HepG2 (cell line): Measurements from ENCODE around the gene ECT2. TPM values are rescaled to one million over a fixed set of nuclear protein-coding genes. Genes with fewer than 3 reads are reported as not detected.
A peak's percentile ranks its signal among the peaks of the same experiment; 100 is the strongest.

ENCODE experiments used
- ARHGAP35 ChIP-seq: sonication (generic); formaldehyde crosslinking; IDR thresholded peaks from 2 replicates; pipeline ENCODE4 v1.9.0; 2022; ENCODE audit warnings: mild to moderate bottlenecking, inconsistent platforms, moderate library complexity, missing genetic modification reagents, borderline replicate concordance
- ARID2 ChIP-seq: sonication (generic); formaldehyde crosslinking; IDR thresholded peaks from 2 replicates; pipeline ENCODE4 v1.8.1; 2022; ENCODE audit warnings: mild to moderate bottlenecking, missing genetic modification reagents, borderline replicate concordance
- DMTF1 ChIP-seq: sonication (generic); formaldehyde crosslinking; IDR thresholded peaks from 2 replicates; pipeline ENCODE4 v1.4.0; 2020; ENCODE audit warnings: mild to moderate bottlenecking, missing genetic modification reagents
- E2F5 ChIP-seq: sonication (generic); formaldehyde crosslinking; conservative IDR thresholded peaks from 2 replicates; pipeline ENCODE4 v1.4.0; 2020; ENCODE audit warnings: missing genetic modification reagents
- ELF4 ChIP-seq: sonication (generic); formaldehyde crosslinking; IDR thresholded peaks from 2 replicates; pipeline ENCODE4 v1.5.0; 2020; ENCODE audit warnings: missing genetic modification reagents, mild to moderate bottlenecking, moderate library complexity, borderline replicate concordance
- GABPB1 ChIP-seq: IDR thresholded peaks from 2 replicates; pipeline ENCODE4 v1.6.1; 2016; ENCODE audit warnings: mild to moderate bottlenecking, missing genetic modification reagents, moderate library complexity, missing compliant biosample characterization
- HNRNPLL ChIP-seq: fragments of 200-400 bp; formaldehyde crosslinking; IDR thresholded peaks from 2 replicates; pipeline ENCODE4 v1.6.1; 2017; ENCODE audit warnings: mild to moderate bottlenecking, low read depth, low read length; ENCODE audit not compliant: poor library complexity, severe bottlenecking
- KLF12 ChIP-seq: sonication (generic); formaldehyde crosslinking; IDR thresholded peaks from 2 replicates; pipeline ENCODE4 v1.4.0; 2020; ENCODE audit warnings: missing genetic modification reagents, borderline replicate concordance
- NFIB ChIP-seq: sonication (generic); formaldehyde crosslinking; IDR thresholded peaks from 2 replicates; pipeline ENCODE4 v1.9.0; 2021; ENCODE audit warnings: missing genetic modification reagents, mild to moderate bottlenecking, borderline replicate concordance
- NFKB2 ChIP-seq: sonication (generic); formaldehyde crosslinking; IDR thresholded peaks from 2 replicates; pipeline ENCODE4 v1.4.0; 2020; ENCODE audit warnings: missing genetic modification reagents, borderline replicate concordance
- PBX2 ChIP-seq: IDR thresholded peaks from 2 replicates; pipeline ENCODE4 v1.6.1; 2016; ENCODE audit warnings: control low read depth
- PCBP2 ChIP-seq: fragments of 200-400 bp; formaldehyde crosslinking; optimal IDR thresholded peaks from 2 replicates; pipeline ENCODE3; 2018; ENCODE audit warnings: low read length, low read depth; ENCODE audit not compliant: poor library complexity, severe bottlenecking
- SP140L ChIP-seq: sonication (generic); formaldehyde crosslinking; IDR thresholded peaks from 2 replicates; pipeline ENCODE4 v1.4.0; 2020; ENCODE audit warnings: missing genetic modification reagents, borderline replicate concordance
- SRF ChIP-seq: IDR thresholded peaks from 2 replicates; pipeline ENCODE4 v1.6.1; 2011; ENCODE audit warnings: mild to moderate bottlenecking, low read depth, low read length, moderate library complexity
- SRY ChIP-seq: sonication (generic); formaldehyde crosslinking; IDR thresholded peaks from 2 replicates; pipeline ENCODE4 v1.8.0; 2022; ENCODE audit warnings: mild to moderate bottlenecking, missing genetic modification reagents
- THAP11 ChIP-seq: IDR thresholded peaks from 2 replicates; pipeline ENCODE4 v1.6.1; 2016; ENCODE audit warnings: missing biosample characterization, missing genetic modification reagents
- ZNF10 ChIP-seq: sonication (generic); formaldehyde crosslinking; IDR thresholded peaks from 2 replicates; pipeline ENCODE4 v1.4.0; 2020; ENCODE audit warnings: mild to moderate bottlenecking, low read depth, missing genetic modification reagents, borderline replicate concordance
- ZNF17 ChIP-seq: sonication (generic); formaldehyde crosslinking; IDR thresholded peaks from 2 replicates; pipeline ENCODE4 v1.5.0; 2020; ENCODE audit warnings: mild to moderate bottlenecking, missing genetic modification reagents
- ZNF350 ChIP-seq: sonication (generic); formaldehyde crosslinking; IDR thresholded peaks from 2 replicates; pipeline ENCODE4 v1.4.0; 2020; ENCODE audit warnings: mild to moderate bottlenecking, low read depth, missing genetic modification reagents, borderline replicate concordance
- ZNF589 ChIP-seq: sonication (generic); formaldehyde crosslinking; conservative IDR thresholded peaks from 2 replicates; pipeline ENCODE4 v1.8.0; 2022; ENCODE audit warnings: mild to moderate bottlenecking, moderate library complexity, missing genetic modification reagents
- ZNF629 ChIP-seq: sonication (generic); formaldehyde crosslinking; conservative IDR thresholded peaks from 2 replicates; pipeline ENCODE4 v1.5.0; 2020; ENCODE audit warnings: missing genetic modification reagents
- ZSCAN22 ChIP-seq: sonication (generic); formaldehyde crosslinking; IDR thresholded peaks from 2 replicates; pipeline ENCODE4 v1.4.0; 2020; ENCODE audit warnings: mild to moderate bottlenecking, missing genetic modification reagents
- polyA plus RNA-seq, 8 experiments: library from polyadenylated mRNA; depleted of rRNA in 3 of 8; stranded (reverse) in 7 of 8; unstranded in 1 of 8; fragments of >200 nt; fragmentation: Illumina TruSeq in 4 of 8; extraction: Trizol in 4 of 8; gene quantifications; 2 replicates each; pipeline versions ENCODE4 v1.2.1 to v1.2.3, GENCODE V29; 2011 to 2016; ENCODE audit warnings: low read depth in 4 of 8, missing spikeins in 1 of 8, mixed read lengths in 1 of 8; ENCODE audit not compliant: insufficient read depth in 1 of 8
- total RNA-seq, 5 experiments: library from RNA; depleted of rRNA; stranded (reverse); fragments of >200 nt; fragmentation: Illumina TruSeq; extraction: Trizol; gene quantifications; 2 replicates each; pipeline ENCODE4 v1.2.3, GENCODE V29; 2016; ENCODE audit warnings: low read depth in 1 of 5

ECT2 gene
- total and polyA plus RNA-seq, 2 of the 13 experiments (the other 11 are each of a cell fraction or from before 2014, with no cell fraction given), result 21.6 to 52.0 TPM

- no peak for TF ChIP-seq PBX2
- TF ChIP-seq DMTF1 (CRISPR knock-in tag), result no peak
- no peak for TF ChIP-seq KLF12 (CRISPR knock-in tag)
- TF ChIP-seq ZNF17 (CRISPR knock-in tag), result no peak
- TF ChIP-seq ZNF350 (CRISPR knock-in tag), result no peak; the same call in 1 of the 2 replicates
- 0 out of 2 replicates have a peak, but pooled peaks have one; percentile 50 for TF ChIP-seq SP140L (CRISPR knock-in tag)
- peak; percentile 2 for TF ChIP-seq HNRNPLL
- TF ChIP-seq E2F5 (CRISPR knock-in tag), result no peak
- TF ChIP-seq SRY (CRISPR knock-in tag), result no peak
- no peak for TF ChIP-seq SRF
- no peak for TF ChIP-seq ZSCAN22 (CRISPR knock-in tag)
- TF ChIP-seq NFKB2, result no peak
- no peak for TF ChIP-seq THAP11 (CRISPR knock-in tag)
- TF ChIP-seq NFIB (CRISPR knock-in tag), result no peak
- no peak for TF ChIP-seq GABPB1 (CRISPR knock-in tag)
- no peak for TF ChIP-seq ZNF589 (CRISPR knock-in tag)
- TF ChIP-seq ZNF10, result no peak
- no peak for TF ChIP-seq ARID2 (CRISPR knock-in tag)
- TF ChIP-seq ARHGAP35, result no peak
- no peak for TF ChIP-seq PCBP2
- no peak for TF ChIP-seq ELF4 (CRISPR knock-in tag)
- no peak for TF ChIP-seq ZNF629 (CRISPR knock-in tag)
These were observed 714 bp downstream of the ECT2 start (continued) for GRCh38 chr3:172751175-172751704.
